ENCODE data around the gene PHGDH.

PHGDH gene

GRCh38 chr1:119732465-119733168, 20.9 kb downstream of the PHGDH start:
- DNase-seq = no peak

GRCh38 chr1:119733754-119734153, 22.0 kb downstream of the PHGDH start:
- no peak for DNase-seq

GRCh38 chr1:119735217-119735616, 23.5 kb downstream of the PHGDH start:
- DNase-seq = no peak

- DNase-seq = no peak
These were observed 24.9 kb downstream of the PHGDH start for GRCh38 chr1:119736649-119737039.

GRCh38 chr1:119737040-119737682, 25.4 kb downstream of the PHGDH start:
- peak; percentile 92 for DNase-seq

GRCh38 chr1:119738100-119738720, 26.5 kb downstream of the PHGDH start:
- no peak for DNase-seq

- no peak for DNase-seq
These were observed 27.4 kb downstream of the PHGDH start for GRCh38 chr1:119739150-119739549.

GRCh38 chr1:119740261-119740660, 28.5 kb downstream of the PHGDH start:
- DNase-seq = no peak

GRCh38 chr1:119740896-119741780, 29.4 kb downstream of the PHGDH start:
- no peak for DNase-seq

- DNase-seq = no peak
These were observed 30.5 kb downstream of the PHGDH start for GRCh38 chr1:119742202-119742601.

GRCh38 chr1:119742677-119743076, 30.9 kb downstream of the PHGDH start:
- DNase-seq = no peak

GRCh38 chr1:119743308-119743707, 31.6 kb downstream of the PHGDH start:
- DNase-seq = peak; percentile 24

- DNase-seq = peak; percentile 89
These were observed 32.3 kb downstream of the PHGDH start for GRCh38 chr1:119743776-119744597.

GRCh38 chr1:119744598-119744942, 32.8 kb downstream of the PHGDH start:
- DNase-seq = no peak

GRCh38 chr1:119745034-119745433, 33.3 kb downstream of the PHGDH start:
- no peak for DNase-seq

- no peak for DNase-seq
These were observed 35.7 kb downstream of the PHGDH start for GRCh38 chr1:119747451-119747850.

GRCh38 chr1:119748040-119748439, 36.3 kb downstream of the PHGDH start:
- DNase-seq = no peak

- DNase-seq = no peak
These were observed 40.9 kb downstream of the PHGDH start for GRCh38 chr1:119752592-119752991.

GRCh38 chr1:119758584-119758983, 46.9 kb downstream of the PHGDH start:
- no peak for DNase-seq

- DNase-seq = no peak
These were observed 50.7 kb downstream of the PHGDH start for GRCh38 chr1:119762409-119762808.

GRCh38 chr1:119762953-119763352, 51.2 kb downstream of the PHGDH start:
- no peak for DNase-seq

- DNase-seq = no peak
These were observed 52.5 kb downstream of the PHGDH start for GRCh38 chr1:119764220-119764619.
